NOMO-1 (cell line): Measurements from ENCODE around the gene CABLES2.

Experiments
- DNase-seq, 2 experiments: peaks; one replicate each; lab custom pipeline; 2025; ENCODE audit not compliant: unreplicated experiment in 2 of 2; lab: John Stamatoyannopoulos, UW

Gene CABLES2, protein sequence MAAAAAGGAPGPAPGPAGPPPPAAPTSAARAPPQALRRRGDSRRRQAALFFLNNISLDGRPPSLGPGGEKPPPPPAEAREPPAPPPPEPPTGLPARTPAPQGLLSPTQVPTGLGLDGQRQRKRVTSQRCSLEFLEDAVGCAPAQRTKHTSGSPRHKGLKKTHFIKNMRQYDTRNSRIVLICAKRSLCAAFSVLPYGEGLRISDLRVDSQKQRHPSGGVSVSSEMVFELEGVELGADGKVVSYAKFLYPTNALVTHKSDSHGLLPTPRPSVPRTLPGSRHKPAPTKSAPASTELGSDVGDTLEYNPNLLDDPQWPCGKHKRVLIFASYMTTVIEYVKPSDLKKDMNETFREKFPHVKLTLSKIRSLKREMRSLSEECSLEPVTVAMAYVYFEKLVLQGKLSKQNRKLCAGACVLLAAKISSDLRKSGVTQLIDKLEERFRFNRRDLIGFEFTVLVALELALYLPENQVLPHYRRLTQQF

DNA sequence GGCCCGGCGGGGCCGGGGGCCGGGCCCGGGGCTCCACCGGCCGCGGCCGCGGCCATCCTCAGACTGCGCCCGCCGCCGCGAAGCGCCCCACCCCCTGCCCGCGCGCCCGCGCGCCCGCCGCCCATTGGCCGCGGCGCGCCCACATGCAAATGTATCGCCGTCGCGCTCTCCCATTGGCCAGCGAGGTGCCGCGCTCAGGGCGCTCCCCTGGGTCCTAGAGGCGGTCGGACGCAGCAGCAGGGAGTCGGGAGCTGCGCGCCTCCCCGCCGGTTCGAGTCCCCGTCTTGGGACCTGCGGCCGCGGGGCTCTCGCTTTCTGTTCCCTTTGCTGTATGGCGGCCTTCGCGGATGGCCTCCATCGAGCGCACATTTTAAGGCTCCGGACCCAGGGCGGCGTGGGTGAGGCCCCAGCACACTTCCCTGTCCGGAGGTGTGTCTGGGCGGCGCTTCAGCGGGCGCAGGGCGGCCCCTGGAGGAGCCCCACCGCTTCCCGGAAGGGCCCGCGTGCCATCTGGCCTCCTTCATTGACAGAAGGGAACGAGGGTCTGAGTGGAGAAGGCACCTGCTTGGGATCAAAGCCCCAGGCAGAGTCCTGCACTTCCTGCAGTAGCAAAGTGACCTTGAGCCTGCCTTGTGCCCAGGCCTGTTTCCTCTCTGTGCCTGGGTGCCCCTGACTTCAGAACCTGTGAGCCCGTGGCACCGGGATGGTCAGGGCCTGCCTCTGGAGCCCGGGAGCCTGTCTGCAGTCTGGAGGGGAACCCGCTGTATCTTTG lies at the start of gene CABLES2:
Gene CABLES2 (minus strand): TSS at position 65 of the 772 bp plus-strand sequence. CDS start 9 bp downstream, at position 56.
- peak; percentile 92 to 95 for DNase-seq

- no peak for DNase-seq
Measured at GRCh38 chr20:62455929-62456328, 48.8 kb upstream of the CABLES2 start.

GRCh38 chr20:62454904-62455636 lies 48.0 kb upstream of the CABLES2 start:
- no peak for DNase-seq

- no peak for DNase-seq
Measured at GRCh38 chr20:62453186-62453808, 46.2 kb upstream of the CABLES2 start.

DNA sequence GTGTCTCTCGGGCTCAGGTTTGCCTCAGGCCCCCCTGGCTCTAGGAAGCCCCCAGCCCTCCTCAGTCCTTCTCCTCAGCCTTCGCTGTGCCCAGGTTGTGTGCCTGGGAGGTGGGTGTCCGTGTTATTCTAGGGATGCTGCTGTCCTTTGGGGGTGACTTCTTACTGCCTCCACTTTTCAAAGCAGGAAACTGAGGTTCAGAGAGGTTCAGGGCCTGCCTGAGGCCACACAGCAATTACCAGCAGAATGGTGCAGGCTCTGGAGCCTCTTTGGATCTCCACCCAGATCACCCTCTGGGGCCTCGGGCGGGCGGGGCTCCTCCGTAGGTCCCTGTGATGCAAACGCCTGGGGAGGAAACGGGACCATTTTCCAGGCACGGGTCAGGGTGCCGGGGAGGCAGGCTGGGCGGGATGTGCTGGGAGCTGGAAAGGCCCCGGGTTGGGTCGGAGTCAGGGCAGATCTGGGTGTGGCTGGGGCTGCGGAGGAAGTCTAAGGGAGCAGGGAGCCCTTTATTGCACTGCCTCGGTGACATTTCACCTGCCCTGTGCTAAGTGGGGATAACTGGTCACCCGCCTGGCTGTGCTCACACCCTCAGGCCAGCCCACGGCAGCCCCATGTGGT lies 45.5 kb upstream of the CABLES2 start:
- no peak for DNase-seq

DNA sequence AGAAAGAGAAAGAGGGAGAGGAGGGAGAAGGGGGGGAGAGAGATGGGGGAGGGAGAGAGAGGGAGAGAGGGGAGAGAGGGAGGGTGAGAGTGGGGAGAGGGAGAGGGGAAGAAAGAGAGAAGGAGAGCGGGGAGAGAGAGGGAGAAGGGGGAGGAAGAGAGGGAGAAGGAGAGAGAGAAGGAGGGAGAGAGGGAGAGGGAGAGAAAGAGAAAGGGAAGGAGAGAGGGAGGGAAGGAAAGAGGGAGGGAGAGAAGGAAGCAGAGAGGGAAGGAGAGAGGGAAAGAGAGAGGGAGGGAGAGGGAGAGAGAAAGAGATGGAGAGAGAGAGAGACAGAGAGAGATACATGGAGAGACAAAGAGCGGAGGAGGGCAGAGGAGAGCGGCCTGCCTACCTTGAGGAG lies 44.9 kb upstream of the CABLES2 start:
- DNase-seq, result no peak

DNA sequence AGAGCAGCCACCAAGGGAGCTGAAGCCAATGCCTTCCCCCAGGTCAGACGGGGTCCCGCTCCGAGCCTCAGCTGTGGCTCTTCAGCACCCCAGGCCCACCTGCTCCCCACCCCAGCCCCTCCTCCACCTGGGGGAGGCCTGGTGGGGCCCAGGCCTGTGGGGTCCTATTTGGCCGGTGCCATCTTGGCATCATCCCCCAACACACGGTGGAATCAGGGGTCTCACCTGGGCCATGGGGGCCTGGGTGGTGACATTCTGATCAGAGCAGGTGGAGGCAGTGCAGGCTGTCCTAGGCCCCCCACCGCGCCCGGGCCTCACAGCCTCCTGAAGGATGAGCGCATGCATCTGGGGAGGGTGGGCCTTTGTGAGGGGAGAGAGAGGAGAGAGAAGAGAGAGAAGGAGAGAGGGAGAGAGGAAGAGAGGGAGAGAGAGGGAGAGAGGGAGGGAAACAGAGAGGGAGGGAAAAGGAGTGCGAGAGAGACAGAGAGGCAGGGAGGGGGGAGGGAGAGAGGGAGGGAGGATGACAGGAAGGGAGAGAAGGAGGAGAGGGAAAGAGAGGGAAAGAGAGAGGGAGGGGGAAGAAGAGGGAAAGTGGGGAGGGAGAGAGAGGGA lies 44.2 kb upstream of the CABLES2 start:
- no peak for DNase-seq

DNA sequence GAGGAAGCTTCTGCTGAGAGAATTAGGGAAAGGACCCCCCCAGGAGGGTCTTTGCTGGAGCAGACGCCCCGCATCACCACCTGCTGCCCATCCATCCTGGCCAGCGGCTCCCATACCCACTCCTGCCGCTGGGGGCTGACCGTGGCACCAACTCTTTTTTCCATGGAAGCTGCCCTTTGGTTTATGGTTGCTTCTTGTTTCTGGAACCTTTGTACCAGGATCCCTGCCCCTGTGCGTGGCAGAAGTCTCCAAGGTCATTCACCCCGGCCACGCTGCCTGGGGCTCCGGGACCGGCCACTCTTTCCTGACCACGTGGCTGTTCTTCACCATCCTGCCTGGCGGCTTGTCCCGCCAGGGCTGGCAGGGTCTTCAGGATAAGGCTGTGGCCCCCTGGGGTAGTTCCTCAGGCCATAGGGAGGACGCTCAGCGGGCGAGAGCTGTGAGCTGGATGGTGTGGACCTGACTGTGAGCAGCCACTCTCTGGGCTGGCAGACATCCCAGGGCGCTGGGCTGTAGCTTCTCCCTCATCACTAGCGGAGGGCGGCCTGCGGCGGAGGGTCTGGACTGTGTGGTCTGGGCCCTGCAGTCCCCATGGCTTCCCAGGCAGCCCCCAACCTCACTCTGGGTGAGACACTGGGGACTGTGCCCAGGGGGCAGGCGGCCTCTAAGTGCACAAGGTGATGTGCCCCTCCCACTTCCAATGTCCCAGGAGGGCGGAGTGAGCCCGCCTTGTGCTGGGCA lies 43.0 kb upstream of the CABLES2 start:
- DNase-seq, result no peak

- DNase-seq, result no peak
Measured at GRCh38 chr20:62448788-62449187, 41.7 kb upstream of the CABLES2 start.

- no peak for DNase-seq
Measured at GRCh38 chr20:62448038-62448437, 41.0 kb upstream of the CABLES2 start.

GRCh38 chr20:62446888-62447869 lies 40.1 kb upstream of the CABLES2 start:
- no peak for DNase-seq

DNA sequence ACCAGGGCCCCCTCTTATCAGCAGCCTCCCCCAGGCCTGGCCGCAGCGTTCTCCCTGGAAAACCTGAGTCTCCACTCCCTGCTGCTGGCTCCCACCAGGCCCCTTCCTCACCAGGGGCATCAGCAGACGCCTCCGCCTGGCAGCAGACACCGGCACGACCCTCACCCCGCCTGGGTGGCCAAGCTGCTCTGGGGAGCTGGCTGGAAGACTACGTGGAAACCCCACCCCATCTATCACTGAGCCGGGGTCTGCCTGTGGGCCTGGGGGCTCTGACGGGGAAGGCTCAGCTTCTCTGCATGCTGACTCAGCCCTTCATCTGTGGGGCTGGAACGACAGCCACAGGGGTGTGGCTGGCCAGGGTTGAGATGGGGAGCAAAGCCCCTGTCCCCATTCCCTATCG lies 39.4 kb upstream of the CABLES2 start:
- DNase-seq, result no peak

DNA sequence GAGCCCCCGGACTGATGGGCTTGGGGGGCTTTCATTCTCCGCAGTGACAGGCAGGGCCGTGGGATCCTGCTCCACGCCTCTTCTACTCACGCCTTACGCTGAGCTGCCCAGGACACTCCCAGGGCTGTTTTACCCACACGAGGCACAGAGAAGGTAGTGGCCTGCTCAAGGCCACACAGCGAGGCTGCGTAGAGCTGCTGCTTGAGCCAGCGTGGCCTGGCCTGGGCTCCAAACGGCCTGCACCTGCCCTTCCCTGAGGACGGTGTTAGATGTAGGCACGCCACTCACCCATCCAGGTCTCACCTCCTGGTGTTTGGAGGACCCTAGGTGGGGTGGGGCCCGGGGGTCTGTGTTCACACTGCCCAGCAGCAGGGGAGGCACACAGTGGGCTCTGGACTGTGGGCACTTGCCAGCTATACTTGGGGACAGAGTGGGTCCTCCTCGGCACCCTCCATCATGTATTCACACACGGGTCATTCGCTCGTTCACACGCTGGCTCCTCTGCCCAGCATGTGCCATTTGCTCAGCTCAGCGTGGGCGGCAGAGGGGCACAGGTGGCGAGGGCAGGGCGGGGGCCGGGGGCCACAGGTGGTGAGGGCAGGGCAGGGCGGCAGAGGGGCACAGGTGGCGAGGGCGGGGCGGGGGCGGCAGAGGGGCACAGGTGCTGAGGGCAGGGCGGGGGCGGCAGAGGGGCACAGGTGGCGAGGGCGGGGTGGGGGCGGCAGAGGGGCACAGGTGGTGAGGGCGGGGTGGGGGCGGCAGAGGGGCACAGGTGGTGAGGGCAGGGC lies 38.7 kb upstream of the CABLES2 start:
- DNase-seq, result no peak

- DNase-seq, result no peak
Measured at GRCh38 chr20:62444286-62444685, 37.2 kb upstream of the CABLES2 start.

GRCh38 chr20:62441987-62442539 lies 35.0 kb upstream of the CABLES2 start:
- DNase-seq, result no peak

DNA sequence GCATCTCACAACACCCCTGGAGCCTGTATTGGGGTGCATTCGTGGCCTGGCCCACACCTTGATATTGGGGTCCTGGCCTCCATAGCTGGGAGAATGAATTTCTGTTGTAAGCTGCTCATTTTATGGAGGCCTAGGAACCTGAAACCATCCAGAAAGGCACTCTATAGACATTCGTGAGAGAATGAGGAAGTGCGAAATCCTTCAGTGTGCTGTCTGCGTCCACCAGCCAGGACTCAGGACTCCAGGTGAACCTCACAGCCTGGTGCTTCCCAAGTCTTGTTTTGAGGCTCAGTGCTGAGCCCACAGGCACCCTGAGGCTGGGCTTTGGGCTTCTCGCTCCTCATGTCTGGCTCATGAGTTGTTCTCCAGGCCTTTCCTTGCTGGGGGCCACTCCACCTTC lies 32.1 kb upstream of the CABLES2 start:
- peak in 1 of 2 experiments; percentile 54 for DNase-seq

DNA sequence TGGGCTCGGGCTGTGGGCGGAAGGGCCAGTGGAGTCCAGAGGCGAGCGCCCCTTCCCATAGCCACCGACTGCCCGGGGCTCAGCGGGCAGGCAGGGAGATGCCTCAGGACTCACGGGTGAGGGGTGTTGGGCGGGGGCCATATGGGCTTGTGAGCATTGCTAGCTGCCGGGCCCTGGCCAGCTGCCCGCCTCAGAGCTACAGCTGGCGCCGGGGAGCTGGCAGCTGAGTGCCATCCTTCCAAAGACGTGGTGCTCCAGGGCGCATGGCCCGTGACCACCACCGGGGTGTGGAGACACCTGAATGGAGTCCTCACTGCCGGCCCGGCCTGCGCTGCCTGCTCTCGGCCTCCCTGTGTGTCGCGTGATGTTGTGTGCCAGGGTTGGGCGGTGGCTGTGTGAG lies 30.8 kb upstream of the CABLES2 start:
- no peak for DNase-seq
